ENCODE measurements around the gene SLA2. TPM values are rescaled to one million over a fixed set of nuclear protein-coding genes. Genes with fewer than 3 reads are reported as not detected.
"Not testable (repeated sequence)": the region's sequence is repeated elsewhere in the genome, so short reads cannot be mapped to it uniquely, and the experiment has no call there.

Gene SLA2
- total RNA-seq, 4 donors from 2014 or later, result 2.8 to 5.0 (median 3.6) TPM

GRCh38 chr20:36684747-36685146 lies 38.8 kb upstream of the SLA2 start:
- Histone ChIP-seq H3K27me3 (no peaks in the 10 kb centered on the region), H3K4me1 (no peaks in the 10 kb centered on the region), H3K4me3 (no peak overlapping the region), H3K27ac (no peak overlapping the region), H3K9me3 (no peaks in the 10 kb centered on the region), H3K36me3 (peaks cover 0 to 44% (median 0%) of the 10 kb centered on the region in 3 donors)
- DNase-seq, result no peak
- TF ChIP-seq, protein P1, sequence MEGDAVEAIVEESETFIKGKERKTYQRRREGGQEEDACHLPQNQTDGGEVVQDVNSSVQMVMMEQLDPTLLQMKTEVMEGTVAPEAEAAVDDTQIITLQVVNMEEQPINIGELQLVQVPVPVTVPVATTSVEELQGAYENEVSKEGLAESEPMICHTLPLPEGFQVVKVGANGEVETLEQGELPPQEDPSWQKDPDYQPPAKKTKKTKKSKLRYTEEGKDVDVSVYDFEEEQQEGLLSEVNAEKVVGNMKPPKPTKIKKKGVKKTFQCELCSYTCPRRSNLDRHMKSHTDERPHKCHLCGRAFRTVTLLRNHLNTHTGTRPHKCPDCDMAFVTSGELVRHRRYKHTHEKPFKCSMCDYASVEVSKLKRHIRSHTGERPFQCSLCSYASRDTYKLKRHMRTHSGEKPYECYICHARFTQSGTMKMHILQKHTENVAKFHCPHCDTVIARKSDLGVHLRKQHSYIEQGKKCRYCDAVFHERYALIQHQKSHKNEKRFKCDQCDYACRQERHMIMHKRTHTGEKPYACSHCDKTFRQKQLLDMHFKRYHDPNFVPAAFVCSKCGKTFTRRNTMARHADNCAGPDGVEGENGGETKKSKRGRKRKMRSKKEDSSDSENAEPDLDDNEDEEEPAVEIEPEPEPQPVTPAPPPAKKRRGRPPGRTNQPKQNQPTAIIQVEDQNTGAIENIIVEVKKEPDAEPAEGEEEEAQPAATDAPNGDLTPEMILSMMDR (IDR thresholded peaks at IDR 0.05), result no peak
- TF ChIP-seq POLR2A (IDR thresholded peaks at IDR 0.05), result no peak

- H3K4me3 ChIP-seq, result no peak overlapping the region
- DNase-seq, result no peak
- H3K27me3 ChIP-seq, result no peaks in the 10 kb centered on the region
- peaks cover 0 to 61% (median 0%) of the 10 kb centered on the region in 3 donors for H3K36me3 ChIP-seq
- no peaks in the 10 kb centered on the region for H3K9me3 ChIP-seq
- H3K4me1 ChIP-seq, result no peaks in the 10 kb centered on the region
- TF ChIP-seq, protein P1 (IDR thresholded peaks at IDR 0.05), result no peak
- no peak for TF ChIP-seq POLR2A (IDR thresholded peaks at IDR 0.05)
- no peak overlapping the region for H3K27ac ChIP-seq
Observed at GRCh38 chr20:36682311-36682710, 36.3 kb upstream of the SLA2 start.

GRCh38 chr20:36677422-36677771 lies 31.4 kb upstream of the SLA2 start:
- Histone ChIP-seq H3K9me3 (no peaks in the 10 kb centered on the region), H3K36me3 (peaks cover 0 to 50% (median 0%) of the 10 kb centered on the region in 3 donors), H3K27me3 (no peaks in the 10 kb centered on the region), H3K4me1 (no peaks in the 10 kb centered on the region), H3K4me3 (no peak overlapping the region), H3K27ac (no peak overlapping the region)
- no peak for DNase-seq
- TF ChIP-seq, protein P1 (IDR thresholded peaks at IDR 0.05), result no peak
- no peak for TF ChIP-seq POLR2A (IDR thresholded peaks at IDR 0.05)

DNA sequence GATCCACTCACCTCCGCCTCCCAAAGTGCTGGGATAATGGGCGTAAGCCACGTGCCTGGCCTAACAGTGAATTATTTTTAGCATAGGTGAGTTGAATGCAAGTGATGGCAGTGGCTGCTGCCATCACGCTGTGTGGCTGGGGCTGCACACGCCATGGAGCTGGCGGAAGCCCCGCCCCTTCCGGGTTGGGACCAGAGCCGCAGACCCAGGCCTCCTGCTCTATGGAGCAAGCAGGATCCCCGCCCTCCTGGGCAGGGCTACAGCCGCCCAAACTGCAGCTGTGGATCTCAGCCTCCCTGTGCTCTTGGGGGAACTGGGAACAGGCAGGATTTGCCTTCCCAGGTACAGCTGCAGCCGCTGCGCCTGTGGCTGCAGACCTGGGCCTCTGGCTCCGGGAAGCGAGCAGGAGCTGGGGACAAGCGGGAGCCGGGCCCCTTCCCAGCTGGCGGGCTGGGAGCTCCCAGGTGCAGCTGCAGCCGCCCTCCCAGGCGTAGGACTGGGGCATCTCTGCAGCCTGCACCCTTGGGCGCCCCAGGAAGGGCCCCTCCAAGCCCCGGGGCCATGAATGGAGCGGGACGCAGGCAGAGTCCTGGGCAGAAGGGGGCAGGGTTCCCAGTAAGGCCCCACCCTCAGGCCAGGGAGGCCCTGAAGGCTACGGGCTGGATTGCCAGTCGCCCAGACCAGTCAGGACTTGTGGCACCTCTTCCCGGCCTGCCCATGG lies 30.9 kb upstream of the SLA2 start:
- no peaks in the 10 kb centered on the region for H3K27me3 ChIP-seq
- H3K4me3 ChIP-seq, result no peak overlapping the region
- no peak overlapping the region for H3K27ac ChIP-seq
- DNase-seq, result no peak
- no peaks in the 10 kb centered on the region for H3K4me1 ChIP-seq
- peaks cover 0 to 45% (median 0%) of the 10 kb centered on the region in 3 donors for H3K36me3 ChIP-seq
- no peaks in the 10 kb centered on the region for H3K9me3 ChIP-seq
- TF ChIP-seq POLR2A (IDR thresholded peaks at IDR 0.05), result no peak
- TF ChIP-seq, protein P1 (IDR thresholded peaks at IDR 0.05), result no peak

GRCh38 chr20:36675545-36675944 lies 29.5 kb upstream of the SLA2 start:
- H3K4me3 ChIP-seq, H3K27ac ChIP-seq, H3K27me3 ChIP-seq, H3K4me1 ChIP-seq, DNase-seq, H3K9me3 ChIP-seq: not testable (repeated sequence)
- H3K36me3 ChIP-seq, result peaks cover 0 to 39% (median 0%) of the 10 kb centered on the region in 3 donors

- H3K9me3 ChIP-seq, result no peaks in the 10 kb centered on the region
- H3K36me3 ChIP-seq, result peaks cover 0 to 15% (median 0%) of the 10 kb centered on the region in 3 donors
- no peak overlapping the region for H3K27ac ChIP-seq
- no peaks in the 10 kb centered on the region for H3K27me3 ChIP-seq
- H3K4me1 ChIP-seq, result no peaks in the 10 kb centered on the region
- no peak for TF ChIP-seq POLR2A (IDR thresholded peaks at IDR 0.05)
- TF ChIP-seq, protein P1 (IDR thresholded peaks at IDR 0.05), result no peak
- H3K4me3 ChIP-seq, result no peak overlapping the region
- no peak for DNase-seq
Observed at GRCh38 chr20:36672991-36673390, 27.0 kb upstream of the SLA2 start.
